K562 (cell line): ENCODE data around the gene POLR2L. TPM values are rescaled to one million over a fixed set of nuclear protein-coding genes. Genes with fewer than 3 reads are reported as not detected.

Experiments used
- CREM ChIP-seq: IDR thresholded peaks from 2 replicates; pipeline ENCODE4 v1.6.1; 2014; ENCODE audit warnings: antibody characterized with exemption, low read depth
- CXXC5 ChIP-seq: fragments of 250-450 bp; sonication (Bioruptor Pico); IDR thresholded peaks from 2 replicates; pipeline ENCODE4 v1.8.0; 2022; ENCODE audit warnings: inconsistent platforms, mild to moderate bottlenecking, moderate library complexity
- E2F6 ChIP-seq, 2 experiments: IDR thresholded peaks; 2 replicates each; pipeline ENCODE4 v1.6.1; 2011; ENCODE audit warnings: borderline replicate concordance in 1 of 2, control low read depth in 1 of 2, low read depth in 1 of 2, low read length in 1 of 2, mild to moderate bottlenecking in 1 of 2, mixed read lengths in 1 of 2, moderate library complexity in 1 of 2; ENCODE audit not compliant: insufficient read depth in 1 of 2, insufficient read length in 1 of 2, poor library complexity in 1 of 2, severe bottlenecking in 1 of 2; ENCODE audit errors: extremely low read depth in 1 of 2
- ERF ChIP-seq: fragments of 450-650 bp; formaldehyde crosslinking; IDR thresholded peaks from 2 replicates; pipeline ENCODE4 v1.4.0; 2020; ENCODE audit warnings: mild to moderate bottlenecking, mixed read lengths
- ETV5 ChIP-seq: sonication (generic); formaldehyde crosslinking; IDR thresholded peaks from 2 replicates; pipeline ENCODE4 v1.4.0; 2020; ENCODE audit warnings: low read depth, mild to moderate bottlenecking, missing genetic modification reagents
- FOXA3 ChIP-seq, 2 experiments: fragments of 450-650 bp in 1 of 2; sonication (generic) in 1 of 2; formaldehyde crosslinking; IDR thresholded peaks in 1 of 2; conservative IDR thresholded peaks in 1 of 2; 2 replicates each; pipeline versions ENCODE4 v1.4.0 to v1.8.0; 2020 to 2022; ENCODE audit warnings: mild to moderate bottlenecking in 2 of 2, missing genetic modification reagents in 1 of 2
- HDAC1 ChIP-seq, 2 experiments: fragments of 450-650 bp; IDR thresholded peaks; 2 replicates each; pipeline ENCODE4 v1.6.1; 2016 to 2017; ENCODE audit warnings: inconsistent platforms in 1 of 2, mild to moderate bottlenecking in 1 of 2, moderate library complexity in 1 of 2
- JUN ChIP-seq, 2 experiments: sonication (generic) in 1 of 2; formaldehyde crosslinking in 1 of 2; IDR thresholded peaks; 2 replicates each; pipeline versions ENCODE4 v1.6.1 to v1.8.0; 2012 to 2022; ENCODE audit warnings: borderline replicate concordance in 2 of 2, mild to moderate bottlenecking in 2 of 2, improper control_type of control experiment in 1 of 2, low read depth in 1 of 2, low read length in 1 of 2, missing genetic modification reagents in 1 of 2
- MAX ChIP-seq: sonication (generic); formaldehyde crosslinking; IDR thresholded peaks from 2 replicates; pipeline ENCODE4 v1.9.0; 2022; ENCODE audit warnings: mild to moderate bottlenecking, missing genetic modification reagents
- PML ChIP-seq: IDR thresholded peaks from 2 replicates; pipeline ENCODE4 v1.6.1; 2012; ENCODE audit warnings: low read length, inconsistent platforms
- SETDB1 ChIP-seq: IDR thresholded peaks from one replicate; pipeline ENCODE4 v1.6.1; 2012; ENCODE audit warnings: low read length, control low read depth, inconsistent platforms
- SIN3A ChIP-seq, 2 experiments: fragments of 150-350 bp in 1 of 2; IDR thresholded peaks; 2 replicates each; pipeline ENCODE4 v1.6.1; 2011 to 2016; ENCODE audit warnings: borderline replicate concordance in 2 of 2, low read depth in 2 of 2, low read length in 2 of 2, mild to moderate bottlenecking in 2 of 2, moderate library complexity in 2 of 2; ENCODE audit not compliant: control insufficient read depth in 1 of 2
- THRB ChIP-seq: fragments of 450-650 bp; formaldehyde crosslinking; conservative IDR thresholded peaks from 2 replicates; pipeline ENCODE4 v1.4.0; 2022; ENCODE audit warnings: mild to moderate bottlenecking, missing genetic modification characterization
- U2AF2 ChIP-seq: fragments of 200-400 bp; formaldehyde crosslinking; optimal IDR thresholded peaks from 2 replicates; pipeline ENCODE3; 2017; ENCODE audit warnings: low read depth, mild to moderate bottlenecking, low read length
- ZBTB2 ChIP-seq: fragments of 450-650 bp; IDR thresholded peaks from 2 replicates; pipeline ENCODE4 v1.6.1; 2016; ENCODE audit warnings: antibody characterized with exemption
- ZBTB34 ChIP-seq: fragments of 250-450 bp; sonication (Bioruptor Pico); IDR thresholded peaks from 2 replicates; pipeline ENCODE4 v1.8.0; 2021; ENCODE audit warnings: mild to moderate bottlenecking, moderate library complexity
- ZBTB7A ChIP-seq: IDR thresholded peaks from 2 replicates; pipeline ENCODE4 v1.6.1; 2011; ENCODE audit warnings: low read depth, mild to moderate bottlenecking, low read length, moderate library complexity, borderline replicate concordance; ENCODE audit not compliant: control insufficient read depth
- ZNF311 ChIP-seq: fragments of 250-450 bp; sonication (Bioruptor Pico); IDR thresholded peaks from 2 replicates; pipeline ENCODE4 v1.4.0; 2020; ENCODE audit warnings: mild to moderate bottlenecking, moderate library complexity
- ZNF444 ChIP-seq: fragments of 250-450 bp; sonication (Bioruptor Pico); IDR thresholded peaks from 2 replicates; pipeline ENCODE4 v1.4.0; 2020; ENCODE audit warnings: mild to moderate bottlenecking, moderate library complexity
- polyA plus RNA-seq, 8 experiments: library from polyadenylated mRNA; depleted of rRNA in 4 of 8; stranded (reverse) in 5 of 8; unstranded in 3 of 8; fragments of >200 nt; fragmentation: Nextera tagmentation in 2 of 8; fragmentation: Illumina TruSeq in 1 of 8; extraction: Ambion mirVana in 2 of 8; extraction: Trizol in 1 of 8; gene quantifications; 2 replicates each; pipeline versions ENCODE4 v1.2.1 to v1.2.3, GENCODE V29; 2011 to 2014; ENCODE audit warnings: inconsistent platforms in 1 of 8, missing spikeins in 1 of 8
- total RNA-seq, 7 experiments: library from RNA; depleted of rRNA in 6 of 7; stranded (reverse); fragments of >200 nt in 6 of 7; fragmentation: Illumina TruSeq in 2 of 7; extraction: Trizol in 2 of 7; gene quantifications; 2 replicates each; pipeline versions ENCODE4 v1.2.1 to v1.2.3, GENCODE V29; 2011 to 2021; ENCODE audit warnings: low replicate concordance in 1 of 7

POLR2L gene
- total and polyA plus RNA-seq, 9 of the 15 experiments (the other 6 are each of a cell fraction or from before 2014, with no cell fraction given), result 38.3 to 688 (median 108) TPM

GRCh38 chr11:843818-844692 lies 1.7 kb upstream of the POLR2L start (continued):
- TF ChIP-seq HDAC1 (IDR thresholded peaks at IDR 0.05) (peak in 1 of 2 experiments; percentile 40; a peak in 1 of 4 replicates), ZBTB2 (no peak), FOXA3 (CRISPR knock-in tag; conservative IDR thresholded peaks at IDR 0.05 in 1 of 2, IDR thresholded peaks at IDR 0.05 in 1 of 2) (peak in 1 of 2 experiments; percentile 86; a peak in 3 of 4 replicates), ERF (CRISPR knock-in tag) (0 out of 2 replicates have a peak, but pooled peaks have one; percentile 21), THRB (CRISPR knock-in tag) (no peak), ETV5 (CRISPR knock-in tag) (0 out of 2 replicates have a peak, but pooled peaks have one; percentile 20), U2AF2 (no peak), ZNF444 (CRISPR knock-in tag) (0 out of 2 replicates have a peak, but pooled peaks have one; percentile 56), SETDB1 (no peak), PML (no peak), E2F6 (IDR thresholded peaks at IDR 0.05; ENCODE audit: borderline replicate concordance in 1 of 2, extremely low read depth in 1 of 2, insufficient read depth in 1 of 2, insufficient read length in 1 of 2, low read depth in 1 of 2, low read length in 1 of 2, poor library complexity in 1 of 2, severe bottlenecking in 1 of 2) (peak; percentile 25 to 59), ZNF311 (CRISPR knock-in tag) (peak; percentile 52; the same call in 1 of the 2 replicates), CXXC5 (CRISPR knock-in tag) (peak; percentile 34; the same call in 1 of the 2 replicates), CREM (peak; percentile 29; the same call in 1 of the 2 replicates), JUN (IDR thresholded peaks at IDR 0.05; ENCODE audit: borderline replicate concordance, low read depth, low read length) (no peak), JUN (CRISPR knock-in tag; IDR thresholded peaks at IDR 0.05; ENCODE audit: borderline replicate concordance) (no peak), ZBTB34 (CRISPR knock-in tag) (no peak), SIN3A (IDR thresholded peaks at IDR 0.05; ENCODE audit: borderline replicate concordance in 2 of 2, control insufficient read depth in 1 of 2, low read depth in 2 of 2, low read length in 2 of 2) (0 out of 4 replicates have a peak, but pooled peaks of 1 of the 2 experiments have one; percentile 14), MAX (CRISPR knock-in tag) (peak; percentile 93), ZBTB7A (peak; percentile 34; the same call in 1 of the 2 replicates)
